Glutamatergic neuron (in vitro differentiated cells): Measurements from ENCODE around the gene LRP6. TPM values are rescaled to one million over a fixed set of nuclear protein-coding genes. Genes with fewer than 3 reads are reported as not detected.

Experiments
- DNase-seq: peaks from one replicate; pipeline ENCODE4 v3.0.0; 2022
- H3K27ac Mint-ChIP-seq: one replicate; pipeline ENCODE4 v1.8.0; 2020; ENCODE audit warnings: mild to moderate bottlenecking, mixed read lengths, inconsistent platforms; ENCODE audit not compliant: unreplicated experiment
- H3K27me3 Mint-ChIP-seq: one replicate; pipeline ENCODE4 v1.8.0; 2020; ENCODE audit warnings: mild to moderate bottlenecking, moderate library complexity, mixed read lengths, inconsistent platforms; ENCODE audit not compliant: unreplicated experiment
- H3K36me3 Mint-ChIP-seq: one replicate; pipeline ENCODE4 v1.8.0; 2020; ENCODE audit warnings: mild to moderate bottlenecking, mixed read lengths, inconsistent platforms; ENCODE audit not compliant: unreplicated experiment
- H3K4me1 Mint-ChIP-seq: one replicate; pipeline ENCODE4 v1.8.0; 2020; ENCODE audit warnings: mild to moderate bottlenecking, low read depth, mixed read lengths, inconsistent platforms; ENCODE audit not compliant: unreplicated experiment
- H3K4me3 Mint-ChIP-seq: one replicate; pipeline ENCODE4 v1.8.0; 2020; ENCODE audit warnings: mild to moderate bottlenecking, mixed read lengths, inconsistent platforms; ENCODE audit not compliant: unreplicated experiment
- H3K9me3 Mint-ChIP-seq: one replicate; pipeline ENCODE4 v1.8.0; 2020; ENCODE audit warnings: mild to moderate bottlenecking, moderate library complexity, mixed read lengths, inconsistent platforms; ENCODE audit not compliant: unreplicated experiment
- CTCF ChIP-seq: fragments of 200-600 bp; sonication (generic); IDR thresholded peaks from one replicate; pipeline ENCODE4 v1.5.0; 2021; ENCODE audit not compliant: partially characterized antibody, unreplicated experiment
- total RNA-seq: library from RNA; stranded (reverse); fragmentation: NEBNext Ultra II Directional; extraction: Animal tissue kit (Norgen Biotek cat#: 25700); gene quantifications from one replicate; pipeline ENCODE4 v1.2.1, GENCODE V29; 2021; ENCODE audit not compliant: unreplicated experiment

Gene LRP6
- total RNA-seq, 1 donor from 2014 or later: 48.3 TPM

DNA sequence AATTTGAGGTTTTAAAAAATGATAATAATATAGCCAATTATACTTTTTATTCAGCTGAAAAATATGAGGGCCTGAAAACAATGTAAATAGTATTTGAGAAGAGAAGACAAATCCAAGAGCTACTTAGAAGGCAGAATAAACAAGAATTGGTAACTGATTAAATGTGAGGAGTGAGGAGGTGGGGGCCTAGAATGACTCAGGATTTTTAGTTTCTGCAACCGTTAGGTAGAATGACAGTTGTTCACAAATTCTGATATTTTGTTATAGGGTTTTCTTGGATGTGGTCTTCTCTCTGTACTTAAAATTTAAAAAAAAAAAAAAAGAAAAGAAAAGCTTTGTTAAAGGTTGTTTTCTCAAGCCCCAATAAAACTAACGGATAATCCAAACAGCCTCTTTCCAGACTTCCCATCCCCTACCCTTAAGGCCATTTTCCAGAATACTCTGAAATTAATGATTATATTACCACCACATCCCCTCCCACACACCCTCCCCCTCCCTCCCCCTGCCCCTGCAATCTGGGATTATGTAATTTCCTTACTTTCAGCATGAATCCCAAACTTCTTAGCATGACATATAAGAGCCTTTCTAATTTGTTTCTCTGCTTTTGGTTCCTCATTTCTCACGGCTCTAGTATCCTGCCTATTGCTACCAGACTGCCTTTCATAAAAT is 50.4 kb downstream of the LRP6 start:
- H3K4me3 Mint-ChIP-seq: no peak overlapping the region
- no peak overlapping the region for H3K27ac Mint-ChIP-seq
- peaks cover 3% of the 10 kb centered on the region for H3K9me3 Mint-ChIP-seq

GRCh38 chr12:12214635-12215131 is 52.2 kb downstream of the LRP6 start:
- H3K36me3 Mint-ChIP-seq: no peaks in the 10 kb centered on the region
- H3K27me3 Mint-ChIP-seq: no peaks in the 10 kb centered on the region
- no peak for DNase-seq
- H3K9me3 Mint-ChIP-seq: peaks cover 3% of the 10 kb centered on the region
- H3K4me3 Mint-ChIP-seq: no peak overlapping the region
- TF ChIP-seq CTCF: no peak
- peak overlapping the region; percentile 1 for H3K27ac Mint-ChIP-seq
- peaks cover 8% of the 10 kb centered on the region for H3K4me1 Mint-ChIP-seq

More for the DNA sequence above, 50.4 kb downstream of the LRP6 start:
- no peak for TF ChIP-seq CTCF
- Mint-ChIP-seq H3K4me1 (peaks cover 18% of the 10 kb centered on the region), H3K27me3 (no peaks in the 10 kb centered on the region), H3K36me3 (no peaks in the 10 kb centered on the region)
- no peak for DNase-seq

GRCh38 chr12:12214201-12214600 is 52.6 kb downstream of the LRP6 start:
- peaks cover 8% of the 10 kb centered on the region for H3K4me1 Mint-ChIP-seq
- no peak overlapping the region for H3K27ac Mint-ChIP-seq
- H3K4me3 Mint-ChIP-seq: no peak overlapping the region
- peaks cover 3% of the 10 kb centered on the region for H3K9me3 Mint-ChIP-seq
- H3K27me3 Mint-ChIP-seq: no peaks in the 10 kb centered on the region
- DNase-seq: no peak
- TF ChIP-seq CTCF: no peak
- no peaks in the 10 kb centered on the region for H3K36me3 Mint-ChIP-seq

- no peak for TF ChIP-seq CTCF
- H3K4me3 Mint-ChIP-seq: no peak overlapping the region
- H3K27ac Mint-ChIP-seq: no peak overlapping the region
- no peaks in the 10 kb centered on the region for H3K27me3 Mint-ChIP-seq
- DNase-seq: no peak
- H3K4me1 Mint-ChIP-seq: peaks cover 8% of the 10 kb centered on the region
- H3K9me3 Mint-ChIP-seq: peaks cover 2% of the 10 kb centered on the region
- H3K36me3 Mint-ChIP-seq: no peaks in the 10 kb centered on the region
These were observed 54.1 kb downstream of the LRP6 start for GRCh38 chr12:12212769-12213168.

GRCh38 chr12:12210983-12211382 is 55.9 kb downstream of the LRP6 start:
- Mint-ChIP-seq H3K36me3 (no peaks in the 10 kb centered on the region), H3K4me3 (no peak overlapping the region), H3K27me3 (no peaks in the 10 kb centered on the region), H3K27ac (no peak overlapping the region), H3K9me3 (peaks cover under 1% of the 10 kb centered on the region), H3K4me1 (peaks cover 5% of the 10 kb centered on the region)
- no peak for TF ChIP-seq CTCF
- DNase-seq: no peak
